ENCODE results near the gene DPM2.

Gene DPM2

GRCh38 chr9:127955294-127956015 lies 17.8 kb upstream of the DPM2 start:
- DNase-seq (ENCODE audit: low read depth in 2 of 2) = peak; percentile 69 to 84

- no peak for DNase-seq (ENCODE audit: low read depth in 2 of 2)
Measured at GRCh38 chr9:127954831-127955293, 17.2 kb upstream of the DPM2 start.

- no peak for DNase-seq (ENCODE audit: low read depth in 2 of 2)
Measured at GRCh38 chr9:127953768-127954505, 16.3 kb upstream of the DPM2 start.

- DNase-seq (ENCODE audit: low read depth in 2 of 2) = no peak
Measured at GRCh38 chr9:127953154-127953553, 15.5 kb upstream of the DPM2 start.

GRCh38 chr9:127950513-127951289 lies 13.0 kb upstream of the DPM2 start:
- DNase-seq (ENCODE audit: low read depth in 2 of 2) = no peak

GRCh38 chr9:127949827-127950512 lies 12.3 kb upstream of the DPM2 start:
- DNase-seq (ENCODE audit: low read depth in 2 of 2) = no peak

GRCh38 chr9:127947841-127948710 lies 10.4 kb upstream of the DPM2 start:
- DNase-seq (ENCODE audit: low read depth in 2 of 2) = no peak

- DNase-seq (ENCODE audit: low read depth in 2 of 2) = no peak
Measured at GRCh38 chr9:127946728-127947127, 9.1 kb upstream of the DPM2 start.

GRCh38 chr9:127945942-127946341 lies 8.3 kb upstream of the DPM2 start:
- no peak for DNase-seq (ENCODE audit: low read depth in 2 of 2)

- no peak for DNase-seq (ENCODE audit: low read depth in 2 of 2)
Measured at GRCh38 chr9:127945338-127945737, 7.7 kb upstream of the DPM2 start.

- no peak for DNase-seq (ENCODE audit: low read depth in 2 of 2)
Measured at GRCh38 chr9:127944586-127945218, 7.0 kb upstream of the DPM2 start.

GRCh38 chr9:127943731-127944144 lies 6.1 kb upstream of the DPM2 start:
- peak; percentile 58 to 59 for DNase-seq (ENCODE audit: low read depth in 2 of 2)

GRCh38 chr9:127943011-127943662 lies 5.5 kb upstream of the DPM2 start:
- DNase-seq (ENCODE audit: low read depth in 2 of 2) = no peak

- no peak for DNase-seq (ENCODE audit: low read depth in 2 of 2)
Measured at GRCh38 chr9:127942216-127943010, 4.8 kb upstream of the DPM2 start.

- DNase-seq (ENCODE audit: low read depth in 2 of 2) = no peak
Measured at GRCh38 chr9:127941961-127942215, 4.2 kb upstream of the DPM2 start.

- DNase-seq (ENCODE audit: low read depth in 2 of 2) = no peak
Measured at GRCh38 chr9:127941062-127941960, 3.7 kb upstream of the DPM2 start.

GRCh38 chr9:127940593-127940992 lies 2.9 kb upstream of the DPM2 start:
- DNase-seq (ENCODE audit: low read depth in 2 of 2) = no peak

- DNase-seq (ENCODE audit: low read depth in 2 of 2) = no peak
Measured at GRCh38 chr9:127938298-127938690, 640 bp upstream of the DPM2 start.
